OCI-LY1 (cell line): Measurements from ENCODE around the gene MFAP3.

Experiments
- H2AFZ ChIP-seq: fragments of 200-600 bp; sonication (generic), shearing (Covaris generic); 2 replicates; pipeline ENCODE4 v1.6.0; 2014; ENCODE audit warnings: antibody characterized with exemption, mild to moderate bottlenecking, low read length
- H3F3A ChIP-seq: fragments of 200-600 bp; sonication (generic), shearing (Covaris generic); 2 replicates; pipeline ENCODE4 v1.6.0; 2014; ENCODE audit warnings: mild to moderate bottlenecking, antibody characterized with exemption, low read length, moderate library complexity; ENCODE audit not compliant: insufficient read depth
- H3K27ac ChIP-seq: fragments of 200-600 bp; sonication (generic); 2 replicates; pipeline ENCODE4 v1.5.1; 2014; ENCODE audit warnings: low read length, mixed run types, mild to moderate bottlenecking, low read depth; ENCODE audit not compliant: poor library complexity, severe bottlenecking
- H3K27me3 ChIP-seq: fragments of 200-600 bp; sonication (generic); 2 replicates; pipeline ENCODE4 v1.6.0; 2014; ENCODE audit warnings: antibody characterized with exemption, mild to moderate bottlenecking, low read length, moderate library complexity; ENCODE audit not compliant: insufficient read depth
- H3K36me3 ChIP-seq: fragments of 200-600 bp; sonication (generic); 2 replicates; pipeline ENCODE4 v1.6.1; 2014; ENCODE audit warnings: mild to moderate bottlenecking, antibody characterized with exemption, low read length, moderate library complexity, mixed read lengths; ENCODE audit not compliant: insufficient read depth
- H3K4me1 ChIP-seq: fragments of 200-600 bp; sonication (generic); 2 replicates; pipeline ENCODE4 v1.5.1; 2014; ENCODE audit warnings: mild to moderate bottlenecking, low read length, moderate library complexity; ENCODE audit not compliant: insufficient read depth, severe bottlenecking
- H3K4me2 ChIP-seq: fragments of 200-600 bp; sonication (generic), shearing (Covaris generic); 2 replicates; pipeline ENCODE4 v1.6.1; 2014; ENCODE audit warnings: low read length
- H3K4me3 ChIP-seq: fragments of 200-600 bp; sonication (generic); 2 replicates; pipeline ENCODE4 v1.5.1; 2014; ENCODE audit warnings: low read length, low read depth, mild to moderate bottlenecking, mixed read lengths; ENCODE audit not compliant: poor library complexity, severe bottlenecking
- H3K79me2 ChIP-seq: fragments of 200-600 bp; shearing (Covaris generic); 2 replicates; pipeline ENCODE4 v1.6.1; 2016; ENCODE audit warnings: mixed run types, low read length, mixed read lengths; ENCODE audit not compliant: insufficient read depth
- H3K9ac ChIP-seq: fragments of 200-600 bp; sonication (generic), shearing (Covaris generic); 2 replicates; pipeline ENCODE4 v1.6.1; 2014; ENCODE audit warnings: mild to moderate bottlenecking, low read length, mixed read lengths
- H3K9me2 ChIP-seq: fragments of 200-600 bp; sonication (generic), shearing (Covaris generic); 2 replicates; pipeline ENCODE4 v1.6.1; 2014; ENCODE audit warnings: low read depth, mild to moderate bottlenecking, low read length, mixed read lengths
- H3K9me3 ChIP-seq: fragments of 200-600 bp; shearing (Covaris generic); 2 replicates; pipeline ENCODE4 v1.6.1; 2014; ENCODE audit warnings: low read length, mixed read lengths
- H4K20me1 ChIP-seq: fragments of 200-600 bp; sonication (generic), shearing (Covaris generic); 2 replicates; pipeline ENCODE4 v1.6.0; 2016; ENCODE audit warnings: mild to moderate bottlenecking, low read length; ENCODE audit not compliant: insufficient read depth
- EZH2 ChIP-seq: fragments of 200-600 bp; sonication (generic), shearing (Covaris generic); IDR thresholded peaks from 2 replicates; pipeline ENCODE4 v1.8.0; 2017; ENCODE audit warnings: borderline replicate concordance, mixed run types, mild to moderate bottlenecking, antibody characterized with exemption, low read length, moderate library complexity, mixed read lengths
- TF ChIP-seq, protein P1 (sequence below): fragments of 200-600 bp; sonication (generic), shearing (Covaris generic); IDR thresholded peaks from 2 replicates; pipeline ENCODE4 v1.5.1; 2017; ENCODE audit warnings: mild to moderate bottlenecking, antibody characterized with exemption, low read length, moderate library complexity, mixed read lengths

MFAP3 gene

DNA sequence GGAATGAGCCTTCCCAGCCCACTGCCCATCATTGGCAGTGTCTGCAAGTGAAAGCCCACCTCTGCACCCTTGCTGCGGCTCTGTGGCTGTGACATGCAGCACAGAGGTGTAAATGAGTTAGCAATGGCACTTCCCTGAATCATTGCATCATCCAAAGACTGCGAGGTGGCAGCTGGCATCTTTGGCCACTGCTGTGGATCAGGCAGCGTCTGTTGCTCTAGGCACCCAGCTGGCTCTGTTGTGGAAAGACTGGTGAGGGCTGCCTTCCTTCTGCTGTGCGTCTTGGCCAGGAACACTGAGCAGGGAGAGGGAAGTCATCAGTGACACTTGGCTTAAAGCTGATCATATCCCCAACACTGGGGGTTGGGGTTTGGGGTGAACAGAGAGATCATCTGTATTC is 64.5 kb downstream of the MFAP3 start:
- no peak for TF ChIP-seq EZH2
- TF ChIP-seq, protein P1, sequence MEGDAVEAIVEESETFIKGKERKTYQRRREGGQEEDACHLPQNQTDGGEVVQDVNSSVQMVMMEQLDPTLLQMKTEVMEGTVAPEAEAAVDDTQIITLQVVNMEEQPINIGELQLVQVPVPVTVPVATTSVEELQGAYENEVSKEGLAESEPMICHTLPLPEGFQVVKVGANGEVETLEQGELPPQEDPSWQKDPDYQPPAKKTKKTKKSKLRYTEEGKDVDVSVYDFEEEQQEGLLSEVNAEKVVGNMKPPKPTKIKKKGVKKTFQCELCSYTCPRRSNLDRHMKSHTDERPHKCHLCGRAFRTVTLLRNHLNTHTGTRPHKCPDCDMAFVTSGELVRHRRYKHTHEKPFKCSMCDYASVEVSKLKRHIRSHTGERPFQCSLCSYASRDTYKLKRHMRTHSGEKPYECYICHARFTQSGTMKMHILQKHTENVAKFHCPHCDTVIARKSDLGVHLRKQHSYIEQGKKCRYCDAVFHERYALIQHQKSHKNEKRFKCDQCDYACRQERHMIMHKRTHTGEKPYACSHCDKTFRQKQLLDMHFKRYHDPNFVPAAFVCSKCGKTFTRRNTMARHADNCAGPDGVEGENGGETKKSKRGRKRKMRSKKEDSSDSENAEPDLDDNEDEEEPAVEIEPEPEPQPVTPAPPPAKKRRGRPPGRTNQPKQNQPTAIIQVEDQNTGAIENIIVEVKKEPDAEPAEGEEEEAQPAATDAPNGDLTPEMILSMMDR, result no peak
- no peaks in the 10 kb centered on the region for H3F3A ChIP-seq
- H3K9ac ChIP-seq, result no peak overlapping the region
- H3K9me2 ChIP-seq, result no peaks in the 10 kb centered on the region
- H3K4me1 ChIP-seq, result no peaks in the 10 kb centered on the region
- no peaks in the 10 kb centered on the region for H3K36me3 ChIP-seq
- H3K4me3 ChIP-seq, result no peak overlapping the region
- H4K20me1 ChIP-seq, result no peaks in the 10 kb centered on the region
- H3K9me3 ChIP-seq, result no peaks in the 10 kb centered on the region
- H3K27me3 ChIP-seq, result peaks cover 3% of the 10 kb centered on the region; the same call in 1 of the 2 replicates
- H2AFZ ChIP-seq, result no peak overlapping the region
- H3K79me2 ChIP-seq, result no peaks in the 10 kb centered on the region
- H3K27ac ChIP-seq, result no peak overlapping the region
- H3K4me2 ChIP-seq, result no peak overlapping the region
